Measurements from ENCODE around the gene HTT-AS.

- no peak for TF ChIP-seq EZH2 (IDR thresholded peaks at IDR 0.05; ENCODE audit: insufficient read depth, poor library complexity, severe bottlenecking)
- TF ChIP-seq EZH2phosphoT487 (IDR thresholded peaks at IDR 0.05; ENCODE audit: insufficient read depth, low read depth), result no peak
These were observed 38.0 kb downstream of the HTT-AS start for GRCh38 chr4:3036131-3036952.
